Activated gamma-delta T cell treated with Interleukin-2 at 50 U/mL for 16 hours (primary cell): Measurements from ENCODE around the gene NIM1K.
"Not testable (repeated sequence)": the region's sequence is repeated elsewhere in the genome, so short reads cannot be mapped to it uniquely, and the experiment has no call there.

Source experiments
- DNase-seq: peaks from one replicate; pipeline ENCODE4 v3.0.0-alpha.2; 2020

NIM1K gene

GRCh38 chr5:43190755-43191603 is 1.0 kb upstream of the NIM1K start:
- no peak for DNase-seq

- DNase-seq, result peak; percentile 3
These were observed 644 bp downstream of the NIM1K start for GRCh38 chr5:43192558-43193180.

- DNase-seq, result no peak
These were observed 1.3 kb downstream of the NIM1K start for GRCh38 chr5:43193181-43193893.

- DNase-seq, result no peak
These were observed 1.9 kb downstream of the NIM1K start for GRCh38 chr5:43193894-43194265.

GRCh38 chr5:43195670-43196265 is 3.7 kb downstream of the NIM1K start:
- no peak for DNase-seq

GRCh38 chr5:43197535-43197934 is 5.5 kb downstream of the NIM1K start:
- no peak for DNase-seq

- not testable (repeated sequence) for DNase-seq
These were observed 9.4 kb downstream of the NIM1K start for GRCh38 chr5:43201442-43201841.

GRCh38 chr5:43202380-43202779 is 10.4 kb downstream of the NIM1K start:
- no peak for DNase-seq

GRCh38 chr5:43203373-43203772 is 11.3 kb downstream of the NIM1K start:
- DNase-seq, result no peak

- DNase-seq, result no peak
These were observed 12.9 kb downstream of the NIM1K start for GRCh38 chr5:43204958-43205357.

GRCh38 chr5:43207601-43208000 is 15.6 kb downstream of the NIM1K start:
- no peak for DNase-seq

- no peak for DNase-seq
These were observed 16.6 kb downstream of the NIM1K start for GRCh38 chr5:43208658-43209057.

- no peak for DNase-seq
These were observed 17.0 kb downstream of the NIM1K start for GRCh38 chr5:43209060-43209459.

- DNase-seq, result no peak
These were observed 17.8 kb downstream of the NIM1K start for GRCh38 chr5:43209833-43210232.

- DNase-seq, result no peak
These were observed 18.5 kb downstream of the NIM1K start for GRCh38 chr5:43210570-43210969.

- no peak for DNase-seq
These were observed 21.9 kb downstream of the NIM1K start for GRCh38 chr5:43213951-43214350.

GRCh38 chr5:43215073-43215631 is 23.1 kb downstream of the NIM1K start:
- no peak for DNase-seq

GRCh38 chr5:43216941-43217340 is 24.9 kb downstream of the NIM1K start:
- no peak for DNase-seq

- no peak for DNase-seq
These were observed 27.1 kb downstream of the NIM1K start for GRCh38 chr5:43219120-43219519.

GRCh38 chr5:43221502-43221901 is 29.5 kb downstream of the NIM1K start:
- DNase-seq, result no peak

GRCh38 chr5:43225649-43226245 is 33.7 kb downstream of the NIM1K start:
- no peak for DNase-seq

GRCh38 chr5:43227655-43228054 is 35.6 kb downstream of the NIM1K start:
- no peak for DNase-seq

GRCh38 chr5:43230707-43231106 is 38.7 kb downstream of the NIM1K start:
- no peak for DNase-seq
